Nephron (organoid): ENCODE measurements around the gene CNIH2.

ENCODE experiments used
- H3K27ac Mint-ChIP-seq, 3 experiments: 2 replicates each; pipeline ENCODE4 v1.8.0; 2020; ENCODE audit warnings: mixed read lengths in 3 of 3, mild to moderate bottlenecking in 2 of 3, moderate library complexity in 1 of 3
- H3K27me3 Mint-ChIP-seq: 2 replicates; pipeline ENCODE4 v1.8.0; 2021; ENCODE audit warnings: low read depth, mild to moderate bottlenecking, moderate library complexity, mixed read lengths
- H3K36me3 Mint-ChIP-seq: 2 replicates; pipeline ENCODE4 v1.8.0; 2020; ENCODE audit warnings: low read depth, mixed read lengths
- H3K4me1 Mint-ChIP-seq: 2 replicates; pipeline ENCODE4 v1.8.0; 2020; ENCODE audit warnings: mixed read lengths
- H3K4me3 Mint-ChIP-seq, 3 experiments: 2 replicates each; pipeline ENCODE4 v1.8.0; 2020; ENCODE audit warnings: mild to moderate bottlenecking in 3 of 3, mixed read lengths in 3 of 3, moderate library complexity in 2 of 3
- H3K9me3 Mint-ChIP-seq: 2 replicates; pipeline ENCODE4 v1.8.0; 2020; ENCODE audit warnings: mixed read lengths
- TF ChIP-seq, protein P1 (sequence below), 3 experiments: fragments of 200-600 bp; sonication (generic); IDR thresholded peaks; one replicate each; pipeline ENCODE4 v1.5.0; 2021; ENCODE audit warnings: antibody characterized with exemption in 3 of 3; ENCODE audit not compliant: unreplicated experiment in 3 of 3

Gene CNIH2

DNA sequence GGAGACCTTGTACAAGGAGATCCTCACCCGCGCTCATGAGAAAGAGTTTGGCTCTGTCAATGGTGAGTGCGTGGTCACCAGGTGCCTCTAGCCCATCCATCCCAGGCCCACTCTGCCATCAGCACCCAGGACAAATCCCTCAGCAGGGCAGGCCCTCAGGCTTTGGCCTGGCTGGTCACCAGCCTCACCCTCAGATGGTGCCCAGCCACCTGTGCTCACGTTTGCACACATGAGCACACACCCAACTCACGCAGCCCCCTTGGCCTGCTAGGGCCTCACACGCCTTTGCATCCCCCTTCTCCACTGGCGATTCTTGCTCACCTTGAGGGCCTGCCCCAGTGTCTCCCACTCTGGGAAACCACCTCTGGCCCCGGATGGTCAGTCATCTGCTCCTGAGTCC is 13.6 kb upstream of the CNIH2 start:
- H3K4me1 Mint-ChIP-seq = peaks cover 20% of the 10 kb centered on the region
- H3K36me3 Mint-ChIP-seq = peaks cover 31% of the 10 kb centered on the region
- H3K9me3 Mint-ChIP-seq = no peaks in the 10 kb centered on the region
- H3K27me3 Mint-ChIP-seq = no peaks in the 10 kb centered on the region
- no peak overlapping the region for H3K27ac Mint-ChIP-seq
- peak overlapping the region in 1 of 3 experiments; percentile 23 for H3K4me3 Mint-ChIP-seq
- TF ChIP-seq, protein P1, sequence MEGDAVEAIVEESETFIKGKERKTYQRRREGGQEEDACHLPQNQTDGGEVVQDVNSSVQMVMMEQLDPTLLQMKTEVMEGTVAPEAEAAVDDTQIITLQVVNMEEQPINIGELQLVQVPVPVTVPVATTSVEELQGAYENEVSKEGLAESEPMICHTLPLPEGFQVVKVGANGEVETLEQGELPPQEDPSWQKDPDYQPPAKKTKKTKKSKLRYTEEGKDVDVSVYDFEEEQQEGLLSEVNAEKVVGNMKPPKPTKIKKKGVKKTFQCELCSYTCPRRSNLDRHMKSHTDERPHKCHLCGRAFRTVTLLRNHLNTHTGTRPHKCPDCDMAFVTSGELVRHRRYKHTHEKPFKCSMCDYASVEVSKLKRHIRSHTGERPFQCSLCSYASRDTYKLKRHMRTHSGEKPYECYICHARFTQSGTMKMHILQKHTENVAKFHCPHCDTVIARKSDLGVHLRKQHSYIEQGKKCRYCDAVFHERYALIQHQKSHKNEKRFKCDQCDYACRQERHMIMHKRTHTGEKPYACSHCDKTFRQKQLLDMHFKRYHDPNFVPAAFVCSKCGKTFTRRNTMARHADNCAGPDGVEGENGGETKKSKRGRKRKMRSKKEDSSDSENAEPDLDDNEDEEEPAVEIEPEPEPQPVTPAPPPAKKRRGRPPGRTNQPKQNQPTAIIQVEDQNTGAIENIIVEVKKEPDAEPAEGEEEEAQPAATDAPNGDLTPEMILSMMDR (IDR thresholded peaks at IDR 0.05; ENCODE audit: unreplicated experiment in 3 of 3) = no peak

DNA sequence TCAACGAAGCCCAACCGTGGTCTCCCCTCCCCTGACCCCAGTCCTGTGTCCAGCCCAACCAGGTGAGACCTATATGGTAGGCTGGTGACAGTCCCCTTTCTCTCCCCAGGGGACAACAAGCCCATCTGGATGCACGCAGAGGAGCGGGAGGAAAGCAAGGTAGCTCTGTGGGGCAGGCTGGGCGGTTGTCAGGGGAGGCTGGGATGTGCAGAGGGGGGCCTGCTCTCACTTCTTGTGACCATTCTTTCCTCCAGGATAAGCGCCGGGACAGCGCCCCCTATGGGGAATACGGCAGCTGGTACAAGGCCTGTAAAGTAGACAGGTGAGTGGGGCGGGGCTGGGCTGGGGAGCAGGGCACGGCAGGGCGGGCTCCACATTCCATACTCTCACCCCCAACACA is 13.1 kb upstream of the CNIH2 start:
- TF ChIP-seq, protein P1 (IDR thresholded peaks at IDR 0.05; ENCODE audit: unreplicated experiment in 3 of 3) = no peak
- Mint-ChIP-seq H3K27me3 (no peaks in the 10 kb centered on the region), H3K4me1 (peaks cover 15% of the 10 kb centered on the region), H3K36me3 (peaks cover 27% of the 10 kb centered on the region), H3K4me3 (peak overlapping the region in 1 of 3 experiments; percentile 23), H3K9me3 (no peaks in the 10 kb centered on the region), H3K27ac (no peak overlapping the region)

DNA sequence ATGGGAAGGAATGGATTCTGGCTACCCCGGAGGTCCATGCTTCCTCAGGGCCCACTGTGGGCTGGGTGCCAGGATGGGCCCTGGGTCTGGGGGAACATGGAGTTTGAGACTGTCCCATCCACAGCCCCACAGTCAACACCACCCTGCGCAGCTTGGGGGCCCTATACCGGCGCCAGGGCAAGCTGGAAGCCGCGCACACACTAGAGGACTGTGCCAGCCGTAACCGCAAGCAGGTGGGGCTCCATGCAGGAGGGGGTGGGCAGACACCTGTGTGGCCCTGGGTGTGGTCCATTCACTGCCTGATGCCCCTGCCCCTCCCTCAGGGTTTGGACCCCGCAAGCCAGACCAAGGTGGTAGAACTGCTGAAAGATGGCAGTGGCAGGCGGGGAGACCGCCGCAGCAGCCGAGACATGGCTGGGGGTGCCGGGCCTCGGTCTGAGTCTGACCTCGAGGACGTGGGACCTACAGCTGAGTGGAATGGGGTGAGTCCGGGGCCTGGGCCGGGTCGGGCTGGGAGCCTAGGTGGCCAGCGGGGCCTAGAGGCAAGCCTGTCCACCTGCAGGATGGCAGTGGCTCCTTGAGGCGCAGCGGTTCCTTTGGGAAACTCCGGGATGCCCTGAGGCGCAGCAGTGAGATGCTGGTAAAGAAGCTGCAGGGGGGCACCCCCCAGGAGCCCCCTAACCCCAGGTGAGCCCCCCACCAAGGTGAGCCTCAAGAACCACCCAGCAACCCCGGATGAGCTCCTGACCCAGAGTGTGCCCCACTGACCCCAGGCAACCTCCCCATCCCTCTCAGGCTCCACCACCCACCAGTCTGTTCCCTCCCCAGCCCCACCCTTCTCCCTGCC is 12.2 kb upstream of the CNIH2 start:
- H3K27me3 Mint-ChIP-seq = no peaks in the 10 kb centered on the region
- H3K4me1 Mint-ChIP-seq = peaks cover 11% of the 10 kb centered on the region
- TF ChIP-seq, protein P1 (IDR thresholded peaks at IDR 0.05; ENCODE audit: unreplicated experiment in 3 of 3) = no peak
- peak overlapping the region in 2 of 3 experiments; percentile 23 to 32 for H3K4me3 Mint-ChIP-seq
- peaks cover 24% of the 10 kb centered on the region for H3K36me3 Mint-ChIP-seq
- H3K27ac Mint-ChIP-seq = no peak overlapping the region
- no peaks in the 10 kb centered on the region for H3K9me3 Mint-ChIP-seq

DNA sequence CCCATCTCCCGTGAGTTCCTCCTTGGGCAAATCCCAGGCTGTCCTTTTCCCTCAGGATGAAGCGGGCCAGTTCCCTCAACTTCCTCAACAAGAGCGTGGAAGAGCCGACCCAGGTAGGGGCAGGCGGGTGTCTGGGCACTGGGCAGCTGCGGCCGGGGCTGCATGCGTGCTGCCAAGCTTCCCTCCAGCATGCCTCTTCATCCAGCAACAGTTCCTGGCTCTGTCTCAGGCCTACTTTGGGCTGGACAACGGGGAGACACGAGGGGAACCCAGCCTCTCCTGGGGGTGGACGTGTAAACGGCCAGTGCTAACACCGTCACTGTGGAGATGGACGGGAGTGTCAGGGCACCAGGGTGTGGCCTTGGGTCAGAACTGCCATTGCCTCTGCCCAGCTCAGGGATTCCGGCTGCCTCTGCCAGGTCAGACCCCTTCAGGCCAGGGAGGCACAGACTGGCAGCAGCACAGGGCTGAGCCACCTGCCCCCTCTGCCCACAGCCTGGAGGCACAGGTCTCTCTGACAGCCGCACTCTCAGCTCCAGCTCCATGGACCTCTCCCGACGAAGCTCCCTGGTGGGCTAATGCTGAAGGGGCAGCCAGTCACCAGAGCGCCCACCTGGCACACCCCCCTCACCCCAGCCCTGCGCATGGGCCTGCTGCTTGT is 11.5 kb upstream of the CNIH2 start:
- peak overlapping the region; percentile 94 to 96 (median 96) for H3K4me3 Mint-ChIP-seq
- peak overlapping the region; percentile 87 to 99 (median 97) for H3K27ac Mint-ChIP-seq
- H3K36me3 Mint-ChIP-seq = peaks cover 25% of the 10 kb centered on the region
- H3K27me3 Mint-ChIP-seq = no peaks in the 10 kb centered on the region
- H3K4me1 Mint-ChIP-seq = peaks cover 11% of the 10 kb centered on the region
- H3K9me3 Mint-ChIP-seq = no peaks in the 10 kb centered on the region
- TF ChIP-seq, protein P1 (IDR thresholded peaks at IDR 0.05; ENCODE audit: unreplicated experiment in 3 of 3) = no peak

DNA sequence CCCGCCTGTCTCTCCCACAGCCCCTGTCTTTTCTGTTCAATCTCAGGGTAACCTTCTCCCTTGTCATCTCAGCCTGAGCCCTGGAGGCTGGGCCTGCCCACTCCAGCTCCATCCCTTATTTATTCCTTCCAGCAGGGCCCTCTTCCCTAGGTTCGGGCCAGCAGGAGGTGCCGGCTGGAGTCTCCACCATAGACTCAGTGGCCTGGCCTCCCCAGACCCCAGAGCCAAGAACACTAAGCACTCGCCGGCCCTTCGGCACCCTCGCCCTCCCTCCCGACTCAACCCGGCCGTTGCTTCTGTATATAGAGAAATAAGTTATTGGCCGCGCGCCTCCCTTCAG is 11.0 kb upstream of the CNIH2 start:
- Mint-ChIP-seq H3K36me3 (peaks cover 28% of the 10 kb centered on the region), H3K4me1 (peaks cover 11% of the 10 kb centered on the region), H3K9me3 (no peaks in the 10 kb centered on the region), H3K27ac (peak overlapping the region; percentile 87 to 99 (median 97)), H3K27me3 (no peaks in the 10 kb centered on the region), H3K4me3 (peak overlapping the region; percentile 94 to 96 (median 96))
- TF ChIP-seq, protein P1 (IDR thresholded peaks at IDR 0.05; ENCODE audit: unreplicated experiment in 3 of 3) = no peak
